ENCODE data around the gene TST.
A peak's percentile ranks its signal among the peaks of the same experiment; 100 is the strongest.

TST gene

DNA sequence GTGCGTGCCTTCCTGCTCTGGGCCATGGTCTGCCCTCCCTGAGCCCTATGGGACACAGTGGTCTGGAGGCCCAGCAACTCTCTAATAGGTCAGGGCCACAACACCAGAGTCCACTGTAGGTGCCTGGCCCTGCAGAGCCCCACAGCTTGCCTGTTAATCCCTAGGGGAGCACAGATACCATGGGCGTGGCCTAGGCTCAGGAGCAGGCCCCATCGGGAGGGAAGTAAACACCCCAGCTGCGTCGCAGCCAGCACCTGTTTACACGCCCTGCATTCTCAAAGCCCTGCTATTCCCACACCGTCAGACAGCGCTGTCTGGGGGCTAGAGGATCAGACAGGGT, 34.8 kb upstream of the TST start:
- DNase-seq (ENCODE audit: low spot score): no peak
- FAIRE-seq: no peak

DNA sequence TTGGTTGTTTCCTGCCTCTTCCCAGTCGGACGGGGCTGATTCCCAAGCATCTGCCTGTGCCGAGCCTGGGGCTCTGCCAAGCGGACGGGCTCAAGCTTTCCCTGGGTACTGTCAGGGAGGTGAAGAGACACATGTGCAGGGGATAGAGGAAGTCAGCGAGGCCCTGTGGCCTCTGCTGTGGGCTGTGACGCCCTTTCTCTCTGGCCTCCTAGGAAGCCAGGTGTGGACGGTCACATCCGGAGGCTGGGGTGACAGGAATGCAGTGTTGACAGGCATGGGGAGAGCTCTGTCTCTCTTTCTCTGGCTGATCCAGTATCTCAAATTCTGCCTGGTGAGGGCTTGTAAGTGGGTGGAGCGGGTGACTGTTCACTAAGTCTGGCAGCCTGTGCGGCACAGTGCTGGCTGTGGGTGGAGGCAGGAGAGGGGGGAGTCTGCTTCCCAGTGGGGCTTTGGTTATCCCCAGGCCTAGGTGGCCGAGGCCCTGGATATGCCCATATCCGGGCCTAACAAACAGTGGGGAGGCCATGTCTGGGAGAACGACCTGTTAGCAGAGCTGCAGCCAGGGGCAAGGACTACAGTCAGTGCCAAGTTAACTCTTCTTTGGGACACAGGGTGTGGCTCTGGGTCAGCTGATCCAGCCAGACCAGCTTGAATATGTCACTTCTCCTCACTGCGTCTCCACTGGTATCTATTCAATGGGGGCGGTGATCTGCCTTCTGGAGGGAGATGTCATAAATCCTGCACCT, 34.2 kb upstream of the TST start:
- FAIRE-seq: no peak
- DNase-seq (ENCODE audit: low spot score): no peak

DNA sequence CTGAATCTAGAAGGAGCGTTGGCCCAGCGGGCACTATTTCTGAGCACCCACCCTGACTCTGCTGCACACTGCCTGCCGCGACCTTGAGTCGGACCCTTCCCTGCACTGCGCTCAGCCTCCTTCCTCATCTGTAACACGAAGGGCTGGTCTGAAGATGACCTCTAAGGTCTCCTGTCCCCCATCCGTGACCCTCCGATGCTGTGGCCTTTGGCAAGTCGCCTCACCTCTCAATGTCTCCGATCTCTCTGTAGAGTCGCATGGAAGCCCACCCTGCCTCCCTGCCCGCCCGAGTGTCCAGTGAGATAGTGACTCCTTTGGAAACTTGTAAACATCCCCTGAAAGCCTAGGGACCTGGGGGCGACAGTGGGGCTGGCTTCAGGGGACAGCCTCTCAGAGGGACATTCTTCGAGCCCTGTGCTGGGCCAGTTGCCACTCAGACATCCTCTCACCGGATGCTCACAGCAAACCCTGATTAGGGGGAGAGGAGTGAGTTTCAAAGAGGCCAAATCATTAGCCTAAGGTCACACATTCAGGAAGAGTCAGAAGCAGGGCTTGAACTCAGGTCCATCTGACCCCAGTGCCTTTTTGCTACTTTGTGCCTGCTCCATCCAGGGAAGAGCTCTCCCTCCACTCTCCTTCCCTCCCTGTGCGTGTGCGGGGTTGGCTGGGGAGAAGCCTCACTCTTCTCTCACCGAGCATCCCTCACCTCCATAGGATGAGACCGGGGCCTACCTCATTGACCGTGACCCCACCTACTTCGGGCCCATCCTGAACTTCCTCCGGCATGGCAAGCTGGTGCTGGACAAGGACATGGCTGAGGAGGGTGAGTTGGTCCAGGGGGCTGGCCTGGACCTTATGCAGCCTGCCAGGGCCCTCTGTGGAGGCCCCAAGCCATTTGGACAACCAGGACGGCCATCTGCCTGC, 33.4 kb upstream of the TST start:
- no peak for FAIRE-seq

DNA sequence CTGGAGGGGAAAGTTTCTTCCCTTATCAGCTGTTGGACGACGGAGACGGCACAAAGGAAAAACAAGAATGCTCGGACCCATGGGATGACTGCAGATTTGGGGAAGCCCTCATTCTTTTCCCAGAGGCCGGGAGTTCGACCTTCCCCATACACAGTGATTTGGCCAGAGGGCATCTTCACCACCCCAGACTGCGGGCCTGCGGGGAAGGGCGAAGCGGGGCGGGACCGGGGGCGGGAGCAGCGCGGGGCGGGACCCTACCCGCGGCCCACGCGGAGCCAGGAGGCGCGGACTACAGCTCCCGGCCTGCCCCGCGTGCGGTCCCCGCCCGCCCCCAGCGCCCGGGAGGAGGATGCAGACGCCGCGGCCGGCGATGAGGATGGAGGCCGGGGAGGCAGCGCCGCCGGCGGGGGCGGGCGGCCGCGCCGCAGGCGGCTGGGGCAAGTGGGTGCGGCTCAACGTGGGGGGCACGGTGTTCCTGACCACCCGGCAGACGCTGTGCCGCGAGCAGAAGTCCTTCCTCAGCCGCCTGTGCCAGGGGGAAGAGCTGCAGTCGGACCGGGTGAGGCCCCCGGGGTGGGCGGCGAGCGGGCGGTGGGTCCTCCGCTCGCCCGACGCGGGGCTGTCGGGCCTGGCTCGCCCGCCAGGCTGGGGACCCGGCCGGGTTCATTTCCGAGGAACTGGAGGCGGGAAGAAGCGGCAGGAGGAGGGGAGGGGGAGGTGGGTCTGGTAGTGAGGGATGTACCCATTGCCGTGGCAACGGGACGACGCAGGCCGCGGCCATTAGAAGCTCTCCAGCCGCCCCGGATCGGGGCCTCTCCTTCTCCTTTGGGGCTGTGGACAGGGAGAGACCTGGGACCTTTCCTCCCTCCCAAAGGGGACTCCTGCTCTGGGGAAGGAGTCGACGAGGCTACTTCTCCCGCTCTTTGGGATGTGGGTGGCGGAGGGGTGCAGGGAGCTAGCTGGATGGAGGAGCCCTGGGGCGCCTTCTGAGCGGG, 32.4 kb upstream of the TST start, which contains the start of gene KCTD17:
Gene KCTD17, plus strand, starts transcription at position 352 of the 995 bp plus-strand sequence. Its CDS starts 19 bp downstream, at position 371.
- no peak for FAIRE-seq
- DNase-seq (ENCODE audit: low spot score): peak; percentile 12

More for the DNA sequence above, 33.4 kb upstream of the TST start:
- DNase-seq (ENCODE audit: low spot score): no peak

DNA sequence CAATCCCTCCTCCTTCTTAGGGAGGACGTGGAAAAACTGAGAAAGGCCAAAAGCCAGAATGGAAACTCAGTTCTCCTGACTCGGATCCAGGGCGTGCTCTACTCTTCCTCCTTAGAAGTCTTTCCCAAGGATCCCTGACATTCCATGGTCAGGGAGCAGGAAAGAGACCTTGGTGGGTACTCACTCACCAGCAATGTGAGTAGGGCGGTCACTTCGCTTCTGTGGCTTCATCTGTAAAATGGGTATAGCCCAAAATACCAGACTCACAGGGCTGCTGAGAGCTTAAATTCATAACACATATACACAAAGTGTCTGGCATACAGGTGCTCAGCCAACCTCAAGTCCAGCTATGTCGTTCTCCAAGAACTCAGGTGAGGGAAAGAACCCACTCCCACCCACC, 31.7 kb upstream of the TST start:
- DNase-seq (ENCODE audit: low spot score) (no peak), FAIRE-seq (no peak)

DNA sequence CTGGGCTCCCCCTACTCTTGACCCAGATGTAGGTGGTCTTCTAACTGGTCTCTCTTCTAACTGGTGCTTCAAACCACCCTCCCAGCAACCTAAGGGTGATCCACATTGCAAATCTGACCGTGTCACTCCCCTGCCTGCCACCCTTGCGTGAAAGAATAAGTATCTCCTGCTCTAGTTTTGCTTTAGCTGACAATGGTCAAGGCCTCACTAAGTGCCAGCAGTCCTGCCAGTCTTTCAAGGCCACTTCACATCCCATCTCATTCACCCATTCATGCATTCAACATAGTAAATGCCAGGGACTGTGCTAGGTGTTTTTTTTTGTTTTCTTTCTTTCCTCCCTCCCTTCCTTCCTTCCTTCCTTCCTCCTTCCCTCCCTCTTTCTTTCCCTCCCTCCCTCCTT, 30.0 kb upstream of the TST start:
- FAIRE-seq (no peak), DNase-seq (ENCODE audit: low spot score) (no peak)

DNA sequence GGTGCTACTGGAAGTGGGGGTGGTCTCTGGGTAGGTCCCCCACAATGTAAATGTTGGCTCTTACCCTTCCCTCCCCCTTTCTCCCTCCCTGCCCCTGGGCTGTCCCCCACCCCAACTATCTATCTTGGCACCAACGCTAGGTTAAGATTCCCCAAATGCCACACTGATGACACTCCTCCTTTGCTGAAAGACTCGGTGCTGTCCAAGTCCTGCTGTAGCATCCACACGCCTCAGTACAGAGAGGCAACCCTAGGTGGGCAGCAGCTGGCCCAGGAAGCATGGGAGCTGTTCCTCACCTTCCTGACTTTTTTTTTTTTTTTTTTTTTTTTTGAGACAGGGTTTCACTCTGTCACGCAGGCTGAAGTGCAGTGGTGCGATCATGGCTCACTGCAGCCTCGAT, 28.9 kb upstream of the TST start:
- DNase-seq (ENCODE audit: low spot score) (no peak), FAIRE-seq (no peak)

GRCh38 chr22:37047006-37047405, 27.8 kb upstream of the TST start:
- no peak for DNase-seq (ENCODE audit: low spot score)
- no peak for FAIRE-seq

DNA sequence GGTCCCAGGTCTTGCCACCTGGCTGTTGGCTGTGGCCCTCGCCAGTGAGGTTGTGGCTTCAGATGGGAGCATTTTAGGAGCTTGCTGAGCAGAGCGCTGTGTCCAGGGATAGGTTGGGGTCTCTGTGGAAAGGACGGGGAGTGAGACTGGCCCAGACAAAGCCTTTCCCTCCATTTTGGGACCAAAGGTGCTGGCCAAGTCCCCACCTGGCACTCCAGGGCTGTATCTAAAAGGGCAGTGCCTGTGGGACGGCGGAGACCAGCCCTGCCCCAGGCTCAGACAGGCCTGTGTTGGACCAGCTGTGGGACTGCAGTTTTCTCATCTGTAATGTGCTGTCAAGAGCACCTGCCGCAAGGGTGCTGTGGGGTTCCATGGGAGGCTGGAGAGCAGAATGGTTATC, 27.3 kb upstream of the TST start:
- DNase-seq (ENCODE audit: low spot score): no peak
- FAIRE-seq: no peak

- no peak for FAIRE-seq
- DNase-seq (ENCODE audit: low spot score): peak; percentile 8
Observed at GRCh38 chr22:37045958-37046357, 26.7 kb upstream of the TST start.

DNA sequence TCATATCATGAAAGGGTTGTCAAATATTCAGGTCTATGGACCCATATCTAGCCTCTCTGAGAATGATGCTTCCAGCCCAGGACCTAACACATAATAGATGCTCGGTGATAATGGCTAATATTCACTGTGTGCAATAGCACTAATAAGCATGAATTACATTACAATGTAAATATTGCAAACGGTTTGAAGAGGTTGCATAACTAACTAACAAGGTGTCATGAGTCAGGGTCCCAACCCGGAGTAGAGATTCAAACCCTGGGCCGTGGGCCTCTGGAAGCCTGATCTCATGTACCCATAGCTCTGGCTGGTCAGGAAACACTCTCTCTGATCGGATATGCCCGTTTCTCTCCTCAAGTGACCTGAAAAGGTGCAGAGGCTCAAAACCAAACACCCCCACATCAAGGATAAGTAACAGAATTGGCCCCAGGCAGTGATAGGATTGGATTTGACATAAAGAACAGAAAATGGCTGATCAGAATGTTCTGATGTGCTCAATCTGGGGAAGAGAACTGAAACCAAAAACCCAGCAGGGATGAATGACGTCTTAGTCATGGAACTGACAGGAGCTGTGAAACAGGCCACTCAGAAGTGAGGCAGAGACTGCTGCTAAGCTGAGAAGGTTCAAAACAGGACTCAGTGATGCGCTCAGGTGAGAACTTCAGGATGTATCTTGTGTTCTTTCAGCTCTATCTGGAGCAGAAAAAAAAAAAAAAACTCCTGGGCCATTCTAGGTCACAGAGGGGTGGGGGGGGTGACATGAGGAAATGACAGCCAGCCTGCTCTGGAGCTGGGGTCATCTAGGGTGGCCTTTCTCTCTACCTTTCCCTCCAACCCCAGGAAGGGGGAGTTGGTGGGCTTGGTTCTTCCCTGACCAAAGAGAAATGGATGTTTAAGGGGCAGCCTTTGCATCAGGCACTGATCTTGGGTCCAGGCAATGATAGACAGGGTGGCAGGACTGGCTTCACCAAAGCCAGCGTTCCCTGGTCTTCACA, 25.7 kb upstream of the TST start:
- no peak for FAIRE-seq

GRCh38 chr22:37043828-37044538, 24.7 kb upstream of the TST start:
- DNase-seq (ENCODE audit: low spot score): peak; percentile 26
- no peak for FAIRE-seq

More for the DNA sequence above, 25.7 kb upstream of the TST start:
- DNase-seq (ENCODE audit: low spot score): peak; percentile 3

GRCh38 chr22:37043209-37043827, 24.1 kb upstream of the TST start:
- FAIRE-seq (no peak), DNase-seq (ENCODE audit: low spot score) (no peak)

GRCh38 chr22:37039466-37039865, 20.2 kb upstream of the TST start:
- DNase-seq (ENCODE audit: low spot score): no peak
- no peak for FAIRE-seq

DNA sequence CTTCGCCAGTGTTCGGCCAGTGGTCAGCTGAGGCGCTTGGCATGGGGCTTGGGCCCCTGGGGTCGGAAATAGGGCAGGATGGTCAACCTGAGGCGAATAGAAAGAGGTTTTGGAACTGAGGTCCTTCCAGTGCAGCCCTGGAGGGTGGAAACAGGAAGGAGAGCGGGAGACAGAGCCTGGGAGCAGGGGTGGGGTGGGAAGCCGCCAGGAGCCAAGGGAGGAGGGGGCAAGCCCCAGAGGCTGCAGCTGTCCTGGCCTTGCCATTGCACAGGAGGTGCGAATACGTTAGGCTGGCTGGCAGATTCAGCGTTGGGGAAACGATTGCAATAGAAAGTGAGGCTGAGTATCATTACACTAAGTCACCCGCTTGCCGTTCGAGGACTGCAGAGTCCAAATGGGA, 18.4 kb upstream of the TST start:
- FAIRE-seq: no peak

DNA sequence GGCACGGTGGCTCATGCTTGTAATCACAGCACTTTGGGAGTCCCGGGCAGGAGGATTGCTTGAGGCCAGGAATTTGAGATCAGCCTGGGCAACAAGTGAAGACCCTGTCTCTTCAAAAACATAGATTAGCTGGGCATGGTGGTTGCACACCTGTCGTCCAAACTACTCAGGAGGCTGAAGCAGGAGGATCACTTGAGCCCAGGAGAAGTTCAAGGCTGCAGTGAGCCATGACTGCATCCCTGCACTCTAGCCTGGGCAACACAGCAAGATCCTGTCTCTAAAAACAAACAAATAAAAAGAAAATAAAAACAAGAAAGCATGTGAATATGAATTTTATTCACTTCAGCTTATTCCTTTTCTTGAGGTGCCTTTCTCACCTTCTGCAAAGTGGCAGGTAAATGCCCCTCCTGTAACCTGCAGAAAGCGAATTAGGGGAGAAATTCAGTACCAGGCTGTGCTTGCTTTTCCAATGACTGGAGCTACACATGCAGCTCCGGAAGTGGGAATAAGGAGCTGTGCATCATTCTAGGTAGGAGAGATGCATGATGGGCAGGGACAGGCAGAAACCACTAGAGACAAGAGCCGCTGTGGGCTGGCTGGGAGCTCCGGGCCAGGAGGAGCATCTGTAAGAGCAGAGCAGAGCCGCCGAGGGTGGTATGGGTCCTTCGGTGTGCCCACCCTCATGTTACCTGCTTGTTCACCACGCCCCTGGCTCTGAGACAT, 17.6 kb upstream of the TST start:
- DNase-seq (ENCODE audit: low spot score) (no peak), FAIRE-seq (no peak)

More for the DNA sequence above, 18.4 kb upstream of the TST start:
- DNase-seq (ENCODE audit: low spot score): no peak

DNA sequence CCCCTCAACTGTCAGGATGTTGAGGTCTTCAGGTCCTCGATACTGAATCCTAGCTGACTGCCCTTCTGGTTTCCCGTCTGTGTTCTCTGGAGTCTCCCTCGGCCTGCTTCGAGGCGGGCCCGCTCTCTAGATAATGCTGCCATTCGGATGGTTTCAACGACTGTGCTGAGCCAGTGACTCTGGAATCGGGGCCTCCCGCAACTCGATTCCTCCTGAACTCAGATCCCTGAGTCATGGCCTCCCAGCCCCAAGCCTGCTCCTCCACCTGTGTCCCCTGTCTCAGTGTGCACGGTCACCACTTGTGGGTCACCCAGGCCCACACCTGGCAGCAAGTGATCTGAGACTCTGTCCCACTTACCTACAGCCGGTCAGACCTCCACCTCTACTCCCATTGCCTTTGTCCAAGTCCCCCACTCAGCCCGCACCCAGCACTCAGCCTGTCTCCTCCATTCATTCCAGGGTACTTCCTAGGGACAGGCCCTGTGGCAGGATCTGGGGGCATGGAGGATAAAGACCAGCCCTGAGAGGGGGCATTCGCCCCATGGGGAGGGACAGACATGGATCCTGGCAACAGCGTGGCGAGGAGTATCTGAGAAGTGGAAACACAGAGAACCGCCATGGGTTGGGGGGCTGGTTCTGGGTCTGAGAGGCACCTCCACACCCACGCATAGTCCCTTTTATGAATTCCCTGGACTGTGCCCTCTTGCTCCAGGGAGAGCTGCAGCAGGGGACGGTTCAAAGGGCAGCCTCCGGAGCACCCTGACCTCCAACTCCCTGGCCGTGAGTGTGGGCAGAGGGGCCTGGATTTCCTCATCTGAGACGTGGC, 14.6 kb upstream of the TST start:
- DNase-seq (ENCODE audit: low spot score) (no peak), FAIRE-seq (no peak)

Measured in RCC 7860 (cell line).